ENCODE measurements around the gene DCK. TPM values are rescaled to one million over a fixed set of nuclear protein-coding genes. Genes with fewer than 3 reads are reported as not detected.

DCK gene
- total and polyA plus RNA-seq, 2 donors (not counting 1 experiment from before 2014, with no cell fraction given) = 34.8 to 58.2 TPM

GRCh38 chr4:70946939-70947338, 46.5 kb upstream of the DCK start:
- Histone ChIP-seq H3K27ac (ENCODE audit: low read length in 2 of 2) (no peak overlapping the region), H3K27me3 (replicated peaks in 1 of 4; ENCODE audit: control extremely low read depth in 1 of 4, control insufficient read depth in 3 of 4, insufficient read depth in 4 of 4, low read length in 3 of 4) (no peaks in the 10 kb centered on the region), H4K20me1 (ENCODE audit: control insufficient read depth, insufficient read depth, low read length, poor library complexity, severe bottlenecking) (no peaks in the 10 kb centered on the region), H2AFZ (ENCODE audit: insufficient read depth, low read depth, low read length, poor library complexity, severe bottlenecking) (no peak overlapping the region), H3K9me3 (ENCODE audit: control extremely low read depth in 1 of 3, control insufficient read depth in 2 of 3, insufficient read depth in 1 of 3, low read length in 2 of 3) (no peaks in the 10 kb centered on the region), H3K4me1 (ENCODE audit: control insufficient read depth in 2 of 2, insufficient read depth in 2 of 2, low read length in 2 of 2) (peaks cover 19 to 27% of the 10 kb centered on the region in 2 donors), H3K4me3 (ENCODE audit: control extremely low read depth in 1 of 5, extremely low read depth in 1 of 5, insufficient read depth in 1 of 5, low read depth in 2 of 5, low read length in 4 of 5) (no peak overlapping the region), H3K36me3 (replicated peaks in 1 of 2; ENCODE audit: control extremely low read depth in 1 of 2, control insufficient read depth in 1 of 2, extremely low read depth in 1 of 2, insufficient read depth in 2 of 2, low read length in 1 of 2) (no peaks in the 10 kb centered on the region), H3K79me2 (ENCODE audit: control insufficient read depth, insufficient read depth, low read length) (peaks cover 72% of the 10 kb centered on the region), H3K4me2 (replicated peaks; ENCODE audit: low read depth, low read length, poor library complexity, severe bottlenecking) (no peak overlapping the region), H3K9ac (ENCODE audit: low read length) (no peak overlapping the region)
- TF ChIP-seq EZH2 (IDR thresholded peaks at IDR 0.05; ENCODE audit: borderline replicate concordance, insufficient read depth, low read depth, low read length, poor library complexity, severe bottlenecking) (no peak), CTCF (IDR thresholded peaks at IDR 0.05) (no peak)
- ChIA-PET CTCF (interaction anchor here (1.6 kb wide), 1 partner anchor 11 kb away, joined by 3 read pairs; no protein-coding TSS in a partner anchor), POLR2A (no interaction called here)
- Mint-ChIP-seq H3K27ac (no peak overlapping the region), H3K4me3 (no peak overlapping the region), H3K27me3 (no peaks in the 10 kb centered on the region), H3K4me1 (peaks cover 37% of the 10 kb centered on the region), H3K9me3 (ENCODE audit: insufficient read depth) (no peaks in the 10 kb centered on the region)
- ATAC-seq (ENCODE audit: low read depth) = no peak
- no peak for DNase-seq
- intact Hi-C loops (cut with micrococcal nuclease) = no loop called here
- 83% methylated on average over 1 of the region's 4 CpGs for WGBS (ENCODE audit: insufficient coverage)

- Histone ChIP-seq H3K9ac (ENCODE audit: low read length) (no peak overlapping the region), H3K79me2 (ENCODE audit: control insufficient read depth, insufficient read depth, low read length) (peaks cover 72% of the 10 kb centered on the region), H3K27me3 (replicated peaks in 1 of 4; ENCODE audit: control extremely low read depth in 1 of 4, control insufficient read depth in 3 of 4, insufficient read depth in 4 of 4, low read length in 3 of 4) (no peaks in the 10 kb centered on the region), H2AFZ (ENCODE audit: insufficient read depth, low read depth, low read length, poor library complexity, severe bottlenecking) (no peak overlapping the region), H3K9me3 (ENCODE audit: control extremely low read depth in 1 of 3, control insufficient read depth in 2 of 3, insufficient read depth in 1 of 3, low read length in 2 of 3) (no peaks in the 10 kb centered on the region), H3K27ac (ENCODE audit: low read length in 2 of 2) (no peak overlapping the region), H3K36me3 (replicated peaks in 1 of 2; ENCODE audit: control extremely low read depth in 1 of 2, control insufficient read depth in 1 of 2, extremely low read depth in 1 of 2, insufficient read depth in 2 of 2, low read length in 1 of 2) (no peaks in the 10 kb centered on the region), H3K4me2 (replicated peaks; ENCODE audit: low read depth, low read length, poor library complexity, severe bottlenecking) (peak overlapping the region; percentile 20), H3K4me3 (ENCODE audit: control extremely low read depth in 1 of 5, extremely low read depth in 1 of 5, insufficient read depth in 1 of 5, low read depth in 2 of 5, low read length in 4 of 5) (no peak overlapping the region), H3K4me1 (ENCODE audit: control insufficient read depth in 2 of 2, insufficient read depth in 2 of 2, low read length in 2 of 2) (peaks cover 19 to 20% of the 10 kb centered on the region in 2 donors), H4K20me1 (ENCODE audit: control insufficient read depth, insufficient read depth, low read length, poor library complexity, severe bottlenecking) (no peaks in the 10 kb centered on the region)
- TF ChIP-seq EZH2 (IDR thresholded peaks at IDR 0.05; ENCODE audit: borderline replicate concordance, insufficient read depth, low read depth, low read length, poor library complexity, severe bottlenecking) (no peak), CTCF (IDR thresholded peaks at IDR 0.05) (peak; percentile 26)
- ATAC-seq (ENCODE audit: low read depth) (peak; percentile 36), DNase-seq (peak; percentile 14)
- WGBS (ENCODE audit: insufficient coverage) = 55% methylated on average over 2 of the region's 5 CpGs
- H3K4me1 Mint-ChIP-seq = peaks cover 25% of the 10 kb centered on the region
- no peaks in the 10 kb centered on the region for H3K9me3 Mint-ChIP-seq (ENCODE audit: insufficient read depth)
- no peaks in the 10 kb centered on the region for H3K27me3 Mint-ChIP-seq
- peak overlapping the region; percentile 18 for H3K4me3 Mint-ChIP-seq
- H3K27ac Mint-ChIP-seq = no peak overlapping the region
- POLR2A ChIA-PET = no interaction called here
- intact Hi-C loops (cut with micrococcal nuclease) = no loop called here
- CTCF ChIA-PET = interaction anchor here (0.9 to 2.3 kb wide), 2 partner anchors 211 to 297 kb away, joined by 3 to 8 read pairs; no protein-coding TSS in a partner anchor
Observed at GRCh38 chr4:70948665-70949260, 44.7 kb upstream of the DCK start.
